NOMO-1 treated with dmso at 0.1 percent for 144 hours (cell line): ENCODE results near the gene TMEM269.
A peak's percentile ranks its signal among the peaks of the same experiment; 100 is the strongest.

Experiments used
- DNase-seq: peaks from one replicate; lab custom pipeline; 2025; ENCODE audit not compliant: unreplicated experiment; lab: John Stamatoyannopoulos, UW

Gene TMEM269

GRCh38 chr1:42846257-42847110, 61.7 kb downstream of the TMEM269 start, which contains the start of gene ZNF691:
Gene ZNF691 (plus strand): TSS chr1:42846613. CDS start chr1:42849659, 3,046 bp downstream.
- peak; percentile 94 for DNase-seq

- no peak for DNase-seq
These were observed 62.4 kb downstream of the TMEM269 start for GRCh38 chr1:42847111-42847595.

- DNase-seq: no peak
These were observed 63.1 kb downstream of the TMEM269 start for GRCh38 chr1:42847721-42848460.

GRCh38 chr1:42848823-42849537, 64.2 kb downstream of the TMEM269 start:
- DNase-seq: no peak

GRCh38 chr1:42849944-42850343, 65.2 kb downstream of the TMEM269 start:
- DNase-seq: no peak
